Measurements from ENCODE around the gene ADSS1.

ADSS1 gene

GRCh38 chr14:104700225-104700651 is 23.8 kb upstream of the ADSS1 start:
- no peak for DNase-seq (ENCODE audit: low spot score)

GRCh38 chr14:104700747-104701217 is 23.2 kb upstream of the ADSS1 start:
- DNase-seq (ENCODE audit: low spot score), result no peak

GRCh38 chr14:104701383-104702076 is 22.5 kb upstream of the ADSS1 start:
- DNase-seq (ENCODE audit: low spot score), result no peak

GRCh38 chr14:104702106-104702505 is 21.9 kb upstream of the ADSS1 start:
- no peak for DNase-seq (ENCODE audit: low spot score)

- no peak for DNase-seq (ENCODE audit: low spot score)
Observed at GRCh38 chr14:104702673-104703072, 21.4 kb upstream of the ADSS1 start.

- DNase-seq (ENCODE audit: low spot score), result no peak
Observed at GRCh38 chr14:104703269-104703668, 20.8 kb upstream of the ADSS1 start.

- DNase-seq (ENCODE audit: low spot score), result no peak
Observed at GRCh38 chr14:104704252-104704651, 19.8 kb upstream of the ADSS1 start.

- no peak for DNase-seq (ENCODE audit: low spot score)
Observed at GRCh38 chr14:104705340-104706047, 18.5 kb upstream of the ADSS1 start.

GRCh38 chr14:104706733-104707607 is 17.1 kb upstream of the ADSS1 start:
- no peak for DNase-seq (ENCODE audit: low spot score)

- no peak for DNase-seq (ENCODE audit: low spot score)
Observed at GRCh38 chr14:104707608-104708595, 16.1 kb upstream of the ADSS1 start.

GRCh38 chr14:104708606-104709268 is 15.3 kb upstream of the ADSS1 start:
- peak; percentile 87 for DNase-seq (ENCODE audit: low spot score)

GRCh38 chr14:104709387-104710039 is 14.5 kb upstream of the ADSS1 start:
- no peak for DNase-seq (ENCODE audit: low spot score)

- DNase-seq (ENCODE audit: low spot score), result no peak
Observed at GRCh38 chr14:104710071-104710735, 13.8 kb upstream of the ADSS1 start.

GRCh38 chr14:104712881-104713734 is 10.9 kb upstream of the ADSS1 start:
- DNase-seq (ENCODE audit: low spot score), result no peak

GRCh38 chr14:104714066-104714465 is 10.0 kb upstream of the ADSS1 start:
- no peak for DNase-seq (ENCODE audit: low spot score)

- no peak for DNase-seq (ENCODE audit: low spot score)
Observed at GRCh38 chr14:104714681-104715080, 9.3 kb upstream of the ADSS1 start.

GRCh38 chr14:104715416-104715815 is 8.6 kb upstream of the ADSS1 start:
- no peak for DNase-seq (ENCODE audit: low spot score)

- no peak for DNase-seq (ENCODE audit: low spot score)
Observed at GRCh38 chr14:104715871-104716270, 8.2 kb upstream of the ADSS1 start.

GRCh38 chr14:104717137-104717536 is 6.9 kb upstream of the ADSS1 start:
- no peak for DNase-seq (ENCODE audit: low spot score)
